K562 (cell line): ENCODE measurements around the gene FAM107B. TPM values are rescaled to one million over a fixed set of nuclear protein-coding genes. Genes with fewer than 3 reads are reported as not detected.
"Not testable (repeated sequence)": the region's sequence is repeated elsewhere in the genome, so short reads cannot be mapped to it uniquely, and the experiment has no call there.

ENCODE experiments used
- ATAC-seq: fragments of 200-7000 bp; cut with Tn5 transposase; 3 replicates; pipeline ENCODE4 v1.9.1; 2020; ENCODE audit warnings: moderate library complexity
- BruUV-seq: library from RNA; stranded (reverse); fragments of 400-500 nt; replicated peaks from 2 replicates; lab custom pipeline; 2021; lab: Mats Ljungman, UMichigan
- CTCF ChIA-PET: fragments of 300-600 bp; formaldehyde crosslinking; extraction: SDS; loops from one replicate; lab custom pipeline; 2021; ENCODE audit warnings: low intra/inter-chr PET ratio; lab: Yijun Ruan, JAX
- POLR2A ChIA-PET: fragments of 300-600, 350-650 bp; sonication (Branson Sonifier 250); formaldehyde crosslinking; extraction: SDS; loops from one replicate; lab custom pipeline; 2021; ENCODE audit warnings: antibody characterized with exemption, inconsistent platforms; lab: Yijun Ruan, JAX
- DNase-seq, 4 experiments: peaks; one replicate each; pipeline versions ENCODE4 v3.0.0 to v3.0.0-alpha.2; 2011 to 2018; ENCODE audit warnings: low spot score in 3 of 4, mixed read lengths in 3 of 4; ENCODE audit errors: extremely low read depth in 1 of 4
- FAIRE-seq: peaks from 2 replicates; lab custom pipeline; 2011; peaks lifted over from hg19 to GRCh38; lab: Jason Lieb, UNC
- H2AFZ ChIP-seq: 2 replicates; pipeline ENCODE4 v1.6.0; 2011; ENCODE audit warnings: low read depth, low read length, control low read depth, inconsistent platforms
- H3K27ac ChIP-seq: fragments of 200-600 bp; 3 replicates; pipeline ENCODE4 v1.8.0; 2011; ENCODE audit warnings: low read depth, mild to moderate bottlenecking, control low read depth, inconsistent platforms, low read length, moderate library complexity, mixed read lengths; ENCODE audit errors: extremely low read depth
- H3K27me3 ChIP-seq, 2 experiments: fragments of 300-600 bp in 1 of 2; 2 replicates in 1 of 2; 3 replicates in 1 of 2; pipeline versions ENCODE4 v1.6.0 to v1.8.0; 2011; ENCODE audit warnings: inconsistent platforms in 2 of 2, low read length in 2 of 2, mild to moderate bottlenecking in 1 of 2, mixed read lengths in 1 of 2, moderate library complexity in 1 of 2; ENCODE audit not compliant: control insufficient read depth in 2 of 2, insufficient read depth in 2 of 2
- H3K36me3 ChIP-seq: fragments of 300-600 bp; 3 replicates; pipeline ENCODE4 v1.8.0; 2011; ENCODE audit warnings: mild to moderate bottlenecking, low read length, inconsistent platforms; ENCODE audit not compliant: control insufficient read depth, insufficient read depth
- H3K4me1 ChIP-seq, 2 experiments: fragments of 200-600 bp in 1 of 2; replicated peaks in 1 of 2; 2 replicates in 1 of 2; 3 replicates in 1 of 2; pipeline versions ENCODE4 v1.5.1 to v1.8.0; 2011; ENCODE audit warnings: inconsistent platforms in 2 of 2, low read length in 2 of 2, mild to moderate bottlenecking in 1 of 2, mixed read lengths in 1 of 2, moderate library complexity in 1 of 2; ENCODE audit not compliant: control insufficient read depth in 2 of 2, insufficient read depth in 2 of 2
- H3K4me2 ChIP-seq: 2 replicates; pipeline ENCODE4 v1.6.1; 2011; ENCODE audit warnings: low read length, control low read depth, inconsistent platforms, mixed read lengths; ENCODE audit not compliant: insufficient read depth
- H3K4me3 ChIP-seq: fragments of 200-600 bp; sonication (generic), shearing (Covaris generic); 2 replicates; pipeline ENCODE4 v1.5.1; 2016; ENCODE audit warnings: control low read depth, inconsistent platforms
- H3K79me2 ChIP-seq: fragments of 200-600 bp; 3 replicates; pipeline ENCODE4 v1.8.0; 2011; ENCODE audit warnings: low read length, inconsistent platforms; ENCODE audit not compliant: control insufficient read depth, insufficient read depth
- H3K9ac ChIP-seq, 2 experiments: 2 replicates each; pipeline versions ENCODE4 v1.6.0 to v1.6.1; 2011; ENCODE audit warnings: low read depth in 2 of 2, low read length in 2 of 2, control low read depth in 1 of 2, inconsistent platforms in 1 of 2, mild to moderate bottlenecking in 1 of 2, mixed read lengths in 1 of 2; ENCODE audit not compliant: insufficient read depth in 1 of 2
- H3K9me1 ChIP-seq: one replicate; pipeline ENCODE4 v1.6.0; 2011; ENCODE audit warnings: inconsistent platforms, mild to moderate bottlenecking, low read length, moderate library complexity; ENCODE audit not compliant: control insufficient read depth, insufficient read depth
- H3K9me3 ChIP-seq: replicated peaks from 2 replicates; pipeline ENCODE4 v1.5.1; 2011; ENCODE audit warnings: low read depth, low read length, inconsistent platforms; ENCODE audit not compliant: control insufficient read depth, insufficient read depth
- H4K20me1 ChIP-seq: replicated peaks from 2 replicates; pipeline ENCODE4 v1.6.1; 2011; ENCODE audit warnings: low read length, inconsistent platforms, mixed read lengths; ENCODE audit not compliant: control insufficient read depth, insufficient read depth
- WGBS: fragments of 100-300 bp; shearing (Covaris generic); methylation state at CpG from one replicate; pipeline ENCODE4 v1.1.6; 2016; ENCODE audit warnings: low coverage, mixed read lengths; ENCODE audit not compliant: insufficient coverage; ENCODE audit errors: missing lambda C conversion rate; 5-methylcytosine and 5-hydroxymethylcytosine counted together
- in situ Hi-C: fragments of 300-500 bp; cut with MboI; formaldehyde crosslinking; loops from 4 replicates; pipeline ENCODE4 v1.15.0; 2018; ENCODE audit warnings: inconsistent platforms, mixed read lengths
- intact Hi-C: fragments of 100-400 bp; cut with micrococcal nuclease; formaldehyde crosslinking; loops from 2 replicates; pipeline ENCODE4 v1.14.2; 2022
- polyA plus RNA-seq, 8 experiments: library from polyadenylated mRNA; depleted of rRNA in 4 of 8; stranded (reverse) in 5 of 8; unstranded in 3 of 8; fragments of >200 nt; fragmentation: Nextera tagmentation in 2 of 8; fragmentation: Illumina TruSeq in 1 of 8; extraction: Ambion mirVana in 2 of 8; extraction: Trizol in 1 of 8; gene quantifications; 2 replicates each; pipeline versions ENCODE4 v1.2.1 to v1.2.3, GENCODE V29; 2011 to 2014; ENCODE audit warnings: inconsistent platforms in 1 of 8, missing spikeins in 1 of 8
- total RNA-seq, 7 experiments: library from RNA; depleted of rRNA in 6 of 7; stranded (reverse); fragments of >200 nt in 6 of 7; fragmentation: Illumina TruSeq in 2 of 7; extraction: Trizol in 2 of 7; gene quantifications; 2 replicates each; pipeline versions ENCODE4 v1.2.1 to v1.2.3, GENCODE V29; 2011 to 2021; ENCODE audit warnings: low replicate concordance in 1 of 7
- TF ChIP-seq, protein P1 (sequence below): fragments of 450-650 bp; IDR thresholded peaks from one replicate; pipeline ENCODE4 v1.6.1; 2018; ENCODE audit warnings: mild to moderate bottlenecking, moderate library complexity; ENCODE audit not compliant: partially characterized antibody

The FAM107B gene
- total and polyA plus RNA-seq, 9 of the 15 experiments (the other 6 are each of a cell fraction or from before 2014, with no cell fraction given), result 0.40 to 2.8 (median 1.4) TPM

DNA sequence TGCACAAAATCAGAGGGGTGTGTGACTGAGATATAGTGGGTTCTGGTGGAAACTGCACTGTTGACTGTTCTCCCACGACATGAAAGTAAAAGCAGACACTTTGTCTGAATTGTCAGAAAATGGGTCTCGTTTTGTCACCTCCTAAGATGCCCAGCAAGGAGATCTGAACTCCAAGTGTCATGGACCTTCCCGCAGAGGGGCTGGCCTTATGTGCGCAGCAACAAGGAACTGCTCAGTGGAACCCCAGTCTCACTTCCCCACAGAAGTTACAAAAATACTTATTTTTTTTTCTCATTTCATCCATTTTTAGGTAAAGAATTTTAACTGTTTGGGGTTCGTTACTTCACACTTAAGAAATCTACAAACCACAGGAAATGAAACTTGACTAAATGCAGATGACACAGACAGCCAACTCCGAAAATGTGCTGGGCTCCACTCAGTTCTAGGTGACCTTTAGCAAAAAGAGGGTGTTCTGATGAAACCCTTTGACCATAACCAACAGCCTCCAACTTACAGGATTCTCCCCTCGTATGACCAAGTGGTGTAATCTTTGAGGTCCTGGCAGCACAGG lies 115.0 kb downstream of the FAM107B start (continued):
- TF ChIP-seq, protein P1, sequence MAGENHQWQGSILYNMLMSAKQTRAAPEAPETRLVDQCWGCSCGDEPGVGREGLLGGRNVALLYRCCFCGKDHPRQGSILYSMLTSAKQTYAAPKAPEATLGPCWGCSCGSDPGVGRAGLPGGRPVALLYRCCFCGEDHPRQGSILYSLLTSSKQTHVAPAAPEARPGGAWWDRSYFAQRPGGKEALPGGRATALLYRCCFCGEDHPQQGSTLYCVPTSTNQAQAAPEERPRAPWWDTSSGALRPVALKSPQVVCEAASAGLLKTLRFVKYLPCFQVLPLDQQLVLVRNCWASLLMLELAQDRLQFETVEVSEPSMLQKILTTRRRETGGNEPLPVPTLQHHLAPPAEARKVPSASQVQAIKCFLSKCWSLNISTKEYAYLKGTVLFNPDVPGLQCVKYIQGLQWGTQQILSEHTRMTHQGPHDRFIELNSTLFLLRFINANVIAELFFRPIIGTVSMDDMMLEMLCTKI, result no peak

DNA sequence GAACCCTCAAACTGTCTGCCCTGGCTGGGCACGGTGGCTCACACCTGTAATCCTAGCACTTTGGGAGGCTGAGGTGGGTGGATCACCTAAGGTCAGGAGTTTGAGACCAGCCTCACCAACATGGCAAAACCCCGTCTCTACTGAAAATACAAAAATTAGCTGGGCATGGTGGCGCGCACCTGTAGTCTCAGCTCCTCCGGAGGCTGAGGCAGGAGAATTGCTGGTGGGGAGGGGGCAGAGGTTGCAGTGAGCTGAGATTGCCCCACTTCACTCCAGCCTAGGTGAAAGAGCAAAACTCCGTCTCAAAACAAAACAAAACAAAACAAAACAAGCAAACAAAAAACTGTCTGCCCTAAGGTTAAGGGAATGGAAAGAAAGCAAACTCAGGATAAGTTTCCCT lies 115.6 kb downstream of the FAM107B start:
- DNase-seq, H3K4me1 ChIP-seq, H3K27me3 ChIP-seq, H3K4me2 ChIP-seq, intact Hi-C loops, H3K4me3 ChIP-seq, H4K20me1 ChIP-seq, H3K9ac ChIP-seq, ATAC-seq, CTCF ChIA-PET, H3K9me3 ChIP-seq, H2AFZ ChIP-seq, BruUV-seq, H3K79me2 ChIP-seq, in situ Hi-C loops, POLR2A ChIA-PET, H3K27ac ChIP-seq, H3K9me1 ChIP-seq, H3K36me3 ChIP-seq, FAIRE-seq: not testable (repeated sequence)
- WGBS, result 4% methylated on average over 6 of the region's 6 CpGs
